IPS-18a (cell line): ENCODE data around the gene SLC16A11.

Experiments used
- H3K27ac ChIP-seq: one replicate; pipeline ENCODE4 v1.5.1; 2013; ENCODE audit warnings: low read length
- H3K27me3 ChIP-seq: one replicate; pipeline ENCODE4 v1.6.1; 2013; ENCODE audit warnings: mild to moderate bottlenecking, low read length; ENCODE audit not compliant: control insufficient read depth, insufficient read depth
- H3K36me3 ChIP-seq: one replicate; pipeline ENCODE4 v1.6.1; 2013; ENCODE audit warnings: low read depth, low read length; ENCODE audit not compliant: control insufficient read depth
- H3K4me1 ChIP-seq: one replicate; pipeline ENCODE4 v1.6.1; 2013; ENCODE audit warnings: low read depth, low read length; ENCODE audit not compliant: control insufficient read depth
- H3K4me3 ChIP-seq: one replicate; pipeline ENCODE4 v1.5.1; 2013; ENCODE audit warnings: low read length
- H3K9ac ChIP-seq: one replicate; pipeline ENCODE4 v1.6.1; 2013; ENCODE audit warnings: mild to moderate bottlenecking, low read length, moderate library complexity
- H3K9me3 ChIP-seq: one replicate; pipeline ENCODE4 v1.6.1; 2013; ENCODE audit warnings: low read depth, low read length; ENCODE audit not compliant: control insufficient read depth

The SLC16A11 gene

GRCh38 chr17:7077911-7078546 lies 34.1 kb upstream of the SLC16A11 start:
- Histone ChIP-seq H3K27ac (no peak overlapping the region), H3K4me3 (no peak overlapping the region), H3K9me3 (no peaks in the 10 kb centered on the region), H3K27me3 (no peaks in the 10 kb centered on the region), H3K4me1 (no peaks in the 10 kb centered on the region), H3K36me3 (no peaks in the 10 kb centered on the region), H3K9ac (no peak overlapping the region)

DNA sequence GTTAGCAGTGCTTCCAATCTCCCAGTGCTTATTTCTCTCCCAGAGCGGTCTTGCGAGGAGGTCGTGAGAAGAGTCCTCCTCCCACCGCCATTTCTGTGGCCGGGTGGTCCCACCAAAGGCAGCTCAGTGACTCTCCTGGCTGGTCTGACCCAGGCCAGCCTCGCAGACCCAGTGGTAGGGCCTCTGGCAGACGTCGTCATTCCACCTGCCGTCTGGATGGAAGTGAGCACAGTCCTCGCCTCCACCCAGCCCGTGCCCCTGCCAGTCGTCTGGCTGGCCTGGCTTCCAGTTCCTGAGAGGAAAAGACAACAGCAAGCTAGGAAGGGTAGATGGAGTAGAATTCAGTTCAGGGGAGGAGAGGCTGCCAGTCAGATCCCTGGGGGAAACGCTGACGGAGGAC lies 31.0 kb upstream of the SLC16A11 start:
- Histone ChIP-seq H3K36me3 (no peaks in the 10 kb centered on the region), H3K4me3 (no peak overlapping the region), H3K9ac (no peak overlapping the region), H3K27ac (no peak overlapping the region), H3K9me3 (no peaks in the 10 kb centered on the region), H3K27me3 (no peaks in the 10 kb centered on the region), H3K4me1 (no peaks in the 10 kb centered on the region)

- Histone ChIP-seq H3K27ac (no peak overlapping the region), H3K9me3 (no peaks in the 10 kb centered on the region), H3K27me3 (no peaks in the 10 kb centered on the region), H3K9ac (no peak overlapping the region), H3K36me3 (no peaks in the 10 kb centered on the region), H3K4me3 (no peak overlapping the region), H3K4me1 (no peaks in the 10 kb centered on the region)
Observed at GRCh38 chr17:7072406-7072805, 28.5 kb upstream of the SLC16A11 start.

DNA sequence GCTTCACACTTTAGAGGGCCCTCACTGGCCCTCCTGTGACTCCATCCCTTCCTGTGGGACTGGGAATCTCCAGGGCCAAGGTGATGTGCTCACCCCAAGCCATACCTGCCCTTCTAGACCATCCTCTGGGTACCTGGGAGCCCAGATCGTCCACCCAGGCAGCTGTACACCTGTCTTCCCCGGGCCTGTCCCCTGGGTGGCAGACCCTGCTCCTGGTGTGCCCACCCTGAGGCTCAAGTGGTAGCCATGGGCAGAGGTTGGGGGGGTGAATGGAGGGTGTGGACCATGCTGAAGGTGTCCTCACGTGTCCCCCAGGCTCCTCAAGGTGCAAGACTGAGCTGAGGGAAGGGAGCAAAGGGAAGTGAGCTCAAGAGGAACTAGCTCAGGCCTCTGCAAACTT lies 26.8 kb upstream of the SLC16A11 start:
- no peaks in the 10 kb centered on the region for H3K27me3 ChIP-seq
- H3K36me3 ChIP-seq: no peaks in the 10 kb centered on the region
- no peak overlapping the region for H3K4me3 ChIP-seq
- H3K27ac ChIP-seq: no peak overlapping the region
- H3K9me3 ChIP-seq: no peaks in the 10 kb centered on the region
- H3K4me1 ChIP-seq: no peaks in the 10 kb centered on the region
- no peak overlapping the region for H3K9ac ChIP-seq

DNA sequence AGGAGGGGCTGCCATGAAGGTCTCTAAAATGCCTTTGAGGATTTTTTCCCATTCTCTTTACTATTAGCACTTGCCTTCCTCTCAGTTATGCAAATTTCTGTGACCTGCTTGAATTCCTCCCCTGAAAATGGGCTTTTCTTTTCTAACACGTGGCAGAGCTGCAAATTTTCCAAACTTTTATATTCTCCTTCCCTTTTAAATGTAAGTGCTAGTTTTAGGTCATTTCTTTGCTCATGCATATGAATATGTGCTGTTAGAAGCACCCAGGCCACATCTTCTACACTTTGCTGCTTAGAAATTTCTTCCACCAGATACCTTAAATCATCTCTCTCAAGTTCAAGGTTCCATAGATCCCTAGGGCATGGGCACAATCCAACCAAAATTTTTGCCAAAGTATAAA lies 24.4 kb upstream of the SLC16A11 start:
- Histone ChIP-seq H3K4me3 (no peak overlapping the region), H3K27ac (no peak overlapping the region), H3K27me3 (no peaks in the 10 kb centered on the region), H3K36me3 (no peaks in the 10 kb centered on the region), H3K9ac (no peak overlapping the region), H3K9me3 (no peaks in the 10 kb centered on the region), H3K4me1 (no peaks in the 10 kb centered on the region)

GRCh38 chr17:7067198-7067597 lies 23.3 kb upstream of the SLC16A11 start:
- Histone ChIP-seq H3K4me3 (no peak overlapping the region), H3K4me1 (no peaks in the 10 kb centered on the region), H3K27ac (no peak overlapping the region), H3K36me3 (no peaks in the 10 kb centered on the region), H3K9ac (no peak overlapping the region), H3K27me3 (no peaks in the 10 kb centered on the region), H3K9me3 (no peaks in the 10 kb centered on the region)

DNA sequence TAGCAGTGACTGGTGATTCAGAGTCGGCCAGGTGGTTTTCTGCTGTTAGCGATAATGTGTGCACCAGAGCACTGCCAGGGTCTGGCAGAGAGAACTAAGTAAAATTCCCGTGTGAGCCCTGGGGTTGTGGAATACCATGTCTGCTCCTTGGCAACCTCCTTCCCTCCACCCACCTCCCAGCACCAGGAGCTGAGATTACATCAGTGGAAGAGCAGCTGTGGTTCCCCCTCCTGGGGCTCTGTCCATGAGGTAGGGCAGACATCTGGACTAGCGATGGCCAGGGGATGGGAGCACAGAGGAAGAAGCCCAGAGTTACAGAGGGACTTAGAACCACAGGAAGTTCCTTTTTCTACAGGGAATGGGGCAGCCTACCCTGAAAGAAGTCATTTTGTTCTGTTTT lies 20.4 kb upstream of the SLC16A11 start:
- Histone ChIP-seq H3K4me3 (no peak overlapping the region), H3K4me1 (no peaks in the 10 kb centered on the region), H3K36me3 (no peaks in the 10 kb centered on the region), H3K27ac (no peak overlapping the region), H3K27me3 (no peaks in the 10 kb centered on the region), H3K9me3 (no peaks in the 10 kb centered on the region), H3K9ac (no peak overlapping the region)

DNA sequence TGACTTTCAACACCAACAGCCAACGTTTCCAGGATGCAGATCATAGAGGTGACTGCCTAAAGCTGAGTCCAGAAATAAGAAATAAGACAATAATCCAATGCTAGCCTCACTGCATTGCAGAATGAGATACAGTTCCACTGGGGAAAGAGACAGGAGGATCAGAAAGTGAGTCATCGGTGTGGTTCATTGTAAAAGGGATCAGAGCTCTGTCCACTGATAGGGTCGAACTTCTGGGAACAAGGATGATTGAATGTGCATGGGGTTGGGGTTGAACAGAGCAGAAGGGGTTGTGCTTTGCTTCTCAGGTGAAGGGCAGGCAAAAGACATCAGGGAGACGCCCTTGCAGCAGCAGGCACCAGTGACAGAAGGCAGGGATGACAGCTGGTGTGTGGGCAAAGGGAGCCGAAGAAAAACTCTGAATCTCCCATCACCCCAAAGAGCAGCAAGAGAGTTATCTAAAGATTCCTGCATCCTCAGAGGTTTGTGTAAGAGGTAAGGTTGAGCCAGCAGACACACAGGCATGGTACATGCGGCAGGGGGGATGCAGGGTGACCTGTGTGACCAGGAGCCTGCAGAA lies 19.7 kb upstream of the SLC16A11 start:
- no peaks in the 10 kb centered on the region for H3K4me1 ChIP-seq
- H3K4me3 ChIP-seq: no peak overlapping the region
- no peaks in the 10 kb centered on the region for H3K27me3 ChIP-seq
- H3K36me3 ChIP-seq: no peaks in the 10 kb centered on the region
- H3K9ac ChIP-seq: no peak overlapping the region
- H3K27ac ChIP-seq: no peak overlapping the region
- no peaks in the 10 kb centered on the region for H3K9me3 ChIP-seq

GRCh38 chr17:7060165-7060891 lies 16.4 kb upstream of the SLC16A11 start:
- Histone ChIP-seq H3K9me3 (no peaks in the 10 kb centered on the region), H3K4me1 (no peaks in the 10 kb centered on the region), H3K36me3 (no peaks in the 10 kb centered on the region), H3K9ac (no peak overlapping the region), H3K27me3 (no peaks in the 10 kb centered on the region), H3K27ac (no peak overlapping the region), H3K4me3 (no peak overlapping the region)

- Histone ChIP-seq H3K27ac (no peak overlapping the region), H3K9ac (no peak overlapping the region), H3K4me1 (no peaks in the 10 kb centered on the region), H3K9me3 (no peaks in the 10 kb centered on the region), H3K4me3 (no peak overlapping the region), H3K36me3 (no peaks in the 10 kb centered on the region), H3K27me3 (no peaks in the 10 kb centered on the region)
Observed at GRCh38 chr17:7058831-7059447, 15.0 kb upstream of the SLC16A11 start.

DNA sequence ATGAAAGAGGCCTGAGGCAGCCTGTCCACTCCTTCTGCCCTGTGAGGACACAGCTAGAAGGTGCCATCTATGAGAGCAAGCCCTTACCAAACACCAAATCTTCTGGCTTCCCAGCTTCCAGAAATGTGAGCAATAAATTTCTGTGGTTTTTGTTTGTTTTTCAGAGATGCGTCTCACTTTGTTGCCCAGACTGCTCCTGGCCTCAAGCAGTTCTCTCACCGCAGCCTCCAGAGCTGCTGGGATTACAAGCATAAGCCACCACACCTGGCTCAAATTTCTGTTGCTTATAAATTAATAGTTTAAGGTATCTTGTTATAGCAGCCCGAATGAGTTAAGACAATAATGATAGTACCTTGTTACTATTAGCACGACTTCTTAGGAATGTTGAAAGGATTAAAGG lies 12.5 kb upstream of the SLC16A11 start:
- Histone ChIP-seq H3K4me1 (no peaks in the 10 kb centered on the region), H3K27ac (no peak overlapping the region), H3K36me3 (no peaks in the 10 kb centered on the region), H3K9me3 (no peaks in the 10 kb centered on the region), H3K4me3 (no peak overlapping the region), H3K27me3 (no peaks in the 10 kb centered on the region), H3K9ac (no peak overlapping the region)
